Mucosa of rectum (tissue), 2 donors: ENCODE results near the gene MLLT1.
"Not testable (repeated sequence)": the region's sequence is repeated elsewhere in the genome, so short reads cannot be mapped to it uniquely, and the experiment has no call there.

Experiments used
- H3K27ac ChIP-seq, 2 donors: one replicate each; pipeline ENCODE4 v1.7.0; 2013; ENCODE audit warnings: inconsistent platforms in 2 of 2, low read depth in 2 of 2, low read length in 2 of 2
- H3K27me3 ChIP-seq, 2 donors: one replicate each; pipeline ENCODE4 v1.7.0; 2013; ENCODE audit warnings: low read length in 2 of 2; ENCODE audit not compliant: control insufficient read depth in 2 of 2, insufficient read depth in 2 of 2
- H3K36me3 ChIP-seq, 2 donors: one replicate each; pipeline ENCODE4 v1.7.0; 2013; ENCODE audit warnings: low read length in 2 of 2; ENCODE audit not compliant: control insufficient read depth in 2 of 2, insufficient read depth in 2 of 2
- H3K4me1 ChIP-seq, 2 donors: one replicate each; pipeline ENCODE4 v1.7.0; 2013; ENCODE audit warnings: low read length in 2 of 2, mild to moderate bottlenecking in 1 of 2; ENCODE audit not compliant: control insufficient read depth in 2 of 2, insufficient read depth in 2 of 2
- H3K4me3 ChIP-seq, 2 donors: one replicate each; pipeline ENCODE4 v1.7.0; 2013; ENCODE audit warnings: low read length in 2 of 2
- H3K9ac ChIP-seq, 2 donors: one replicate each; pipeline ENCODE4 v1.7.0; 2013; ENCODE audit warnings: low read length in 2 of 2, low read depth in 1 of 2, mild to moderate bottlenecking in 1 of 2
- H3K9me3 ChIP-seq, 2 donors: one replicate each; pipeline ENCODE4 v1.7.0; 2013; ENCODE audit warnings: low read length in 2 of 2; ENCODE audit not compliant: control insufficient read depth in 2 of 2
- donor health status: healthy.
- donor health status: Normal muscosa, but diverticular disease.

MLLT1 gene, protein sequence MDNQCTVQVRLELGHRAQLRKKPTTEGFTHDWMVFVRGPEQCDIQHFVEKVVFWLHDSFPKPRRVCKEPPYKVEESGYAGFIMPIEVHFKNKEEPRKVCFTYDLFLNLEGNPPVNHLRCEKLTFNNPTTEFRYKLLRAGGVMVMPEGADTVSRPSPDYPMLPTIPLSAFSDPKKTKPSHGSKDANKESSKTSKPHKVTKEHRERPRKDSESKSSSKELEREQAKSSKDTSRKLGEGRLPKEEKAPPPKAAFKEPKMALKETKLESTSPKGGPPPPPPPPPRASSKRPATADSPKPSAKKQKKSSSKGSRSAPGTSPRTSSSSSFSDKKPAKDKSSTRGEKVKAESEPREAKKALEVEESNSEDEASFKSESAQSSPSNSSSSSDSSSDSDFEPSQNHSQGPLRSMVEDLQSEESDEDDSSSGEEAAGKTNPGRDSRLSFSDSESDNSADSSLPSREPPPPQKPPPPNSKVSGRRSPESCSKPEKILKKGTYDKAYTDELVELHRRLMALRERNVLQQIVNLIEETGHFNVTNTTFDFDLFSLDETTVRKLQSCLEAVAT

DNA sequence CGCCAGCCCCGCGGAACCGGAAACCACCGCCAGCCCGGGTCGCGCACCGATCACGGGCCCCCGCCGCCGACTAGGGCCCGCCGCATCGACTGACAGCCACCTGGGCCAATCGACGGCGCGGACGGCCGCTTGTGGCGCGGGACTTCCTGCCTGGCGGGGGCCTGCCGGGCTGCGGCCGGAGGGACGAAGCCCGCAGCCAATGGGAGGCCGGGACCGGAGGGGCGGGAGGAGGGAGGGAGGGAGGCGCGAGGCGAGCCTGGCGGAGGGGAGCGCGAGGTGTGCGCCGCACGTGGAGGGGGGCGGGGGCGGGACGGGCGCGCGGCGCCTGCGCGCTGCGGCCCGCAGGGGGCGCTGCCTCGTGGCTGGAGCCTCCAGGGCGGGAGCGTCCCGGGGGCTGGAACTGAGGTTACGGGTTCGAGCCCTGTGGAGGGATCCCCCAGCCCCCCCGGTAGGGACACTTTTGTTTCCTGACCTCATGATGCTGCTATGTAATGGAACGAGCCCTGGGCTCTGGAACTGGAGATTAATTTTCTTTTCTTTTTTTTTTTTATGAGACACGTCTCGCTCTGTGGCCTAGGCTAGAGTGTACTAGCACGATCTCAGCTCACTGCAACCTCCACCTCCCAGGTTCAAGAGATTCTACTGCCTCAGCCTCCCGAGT is at the start of gene MLLT1:
MLLT1 (minus strand) TSS at position 45 of the 661 bp plus-strand sequence. CDS start 191 bp downstream, outside the sequence.
- Histone ChIP-seq H3K9ac (peak within 1 kb of the TSS; percentile 70), H3K9me3 (no peaks in the 10 kb centered on the region), H3K4me3 (peak within 1 kb of the TSS; percentile 75), H3K27me3 (no peaks in the 10 kb centered on the region), H3K36me3 (no peaks in the 10 kb centered on the region), H3K4me1 (peaks cover 14 to 15% of the 10 kb centered on the region in 2 donors), H3K27ac (peak within 1 kb of the TSS; percentile 5 to 37)

DNA sequence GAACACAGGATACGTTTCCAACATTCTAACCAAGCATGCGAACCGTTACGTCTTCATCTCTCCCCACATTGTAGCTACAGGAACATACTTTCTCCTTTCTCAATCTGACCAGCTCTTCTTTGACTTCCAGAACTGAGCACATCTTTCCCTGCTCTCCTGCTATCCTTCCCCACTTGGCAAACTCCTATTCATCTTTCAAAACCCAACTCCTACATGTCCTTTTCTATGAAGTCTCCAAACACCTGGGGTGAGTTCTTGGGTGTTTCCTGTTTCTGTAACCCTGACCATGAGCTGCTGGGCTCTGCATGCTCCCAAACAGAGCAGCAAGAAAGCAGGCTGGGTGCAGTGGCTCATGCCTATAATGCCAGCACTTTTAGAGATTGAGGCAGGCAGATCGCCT is 47.0 kb upstream of the MLLT1 start:
- H3K9me3 ChIP-seq = no peaks in the 10 kb centered on the region
- no peak overlapping the region for H3K9ac ChIP-seq
- H3K4me3 ChIP-seq = no peak overlapping the region
- no peak overlapping the region for H3K27ac ChIP-seq
- H3K27me3 ChIP-seq = peaks cover 0 to under 1% of the 10 kb centered on the region in 2 donors
- no peaks in the 10 kb centered on the region for H3K4me1 ChIP-seq
- H3K36me3 ChIP-seq = no peaks in the 10 kb centered on the region

DNA sequence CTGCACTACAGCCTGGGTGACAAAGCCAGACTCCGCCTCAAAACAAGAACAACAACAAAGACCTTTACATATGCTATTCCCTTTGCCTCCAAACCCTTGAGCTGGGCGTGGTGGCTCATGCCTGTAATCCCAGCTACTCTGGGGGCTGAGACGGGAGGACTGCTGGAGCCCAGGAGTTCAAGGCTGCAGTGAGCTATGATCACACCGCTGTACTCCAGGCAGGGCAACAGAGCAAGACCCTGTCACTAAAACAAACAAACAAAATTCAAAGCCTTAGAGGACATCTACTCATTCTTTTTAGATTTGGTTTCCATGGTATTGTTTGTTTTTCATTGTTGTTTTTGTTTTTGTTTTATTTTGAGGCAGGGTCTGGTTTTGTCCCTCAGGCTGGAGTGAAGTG is 45.8 kb upstream of the MLLT1 start:
- no peaks in the 10 kb centered on the region for H3K9me3 ChIP-seq
- H3K4me1 ChIP-seq = no peaks in the 10 kb centered on the region
- no peaks in the 10 kb centered on the region for H3K36me3 ChIP-seq
- peaks cover 0 to 2% of the 10 kb centered on the region in 2 donors for H3K27me3 ChIP-seq
- H3K9ac ChIP-seq = no peak overlapping the region
- no peak overlapping the region for H3K27ac ChIP-seq
- no peak overlapping the region for H3K4me3 ChIP-seq

DNA sequence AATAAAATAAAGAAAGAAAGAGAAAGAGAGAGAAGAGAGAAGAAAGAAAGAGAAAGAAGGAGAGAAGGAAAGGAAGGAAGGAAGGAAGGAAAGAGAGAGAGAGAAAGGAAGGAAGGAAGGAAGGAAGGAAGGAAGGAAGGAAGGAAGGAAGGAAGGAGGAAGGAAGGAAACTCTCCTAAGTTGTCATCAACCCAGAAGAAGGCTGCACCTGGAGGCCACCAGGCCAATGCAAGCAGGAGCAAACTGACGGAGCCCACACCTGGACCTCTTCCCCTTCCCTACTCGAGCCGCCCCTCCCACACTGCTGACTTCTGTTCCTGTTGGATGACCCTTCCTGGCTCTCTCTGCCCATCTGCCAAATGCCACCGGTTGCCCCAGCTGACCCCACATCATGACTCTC is 45.0 kb upstream of the MLLT1 start:
- Histone ChIP-seq H3K27me3 (peaks cover 2 to 4% of the 10 kb centered on the region in 2 donors), H3K27ac (no peak overlapping the region), H3K36me3 (no peaks in the 10 kb centered on the region)

DNA sequence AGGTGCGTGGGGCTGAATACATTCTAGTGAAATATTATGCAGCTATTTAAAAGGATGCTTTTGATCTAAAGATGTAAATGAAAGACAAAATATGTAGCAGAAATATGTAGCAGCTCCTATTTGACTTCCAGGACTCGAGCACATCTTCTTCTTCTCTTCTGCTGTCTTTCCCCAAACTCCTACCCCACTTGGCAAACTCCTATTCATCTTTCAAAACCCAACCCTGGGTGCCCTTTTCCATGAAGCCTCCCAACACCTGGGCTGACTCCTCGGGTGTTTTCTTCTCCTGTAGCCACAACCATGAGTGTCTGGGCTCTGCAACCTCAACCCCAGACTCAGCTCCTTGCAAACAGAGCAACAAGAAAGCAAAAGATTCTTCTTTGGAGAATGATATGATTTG is 42.5 kb upstream of the MLLT1 start:
- H3K9me3 ChIP-seq = no peaks in the 10 kb centered on the region
- H3K4me3 ChIP-seq = no peak overlapping the region
- no peak overlapping the region for H3K27ac ChIP-seq
- no peaks in the 10 kb centered on the region for H3K4me1 ChIP-seq
- no peaks in the 10 kb centered on the region for H3K36me3 ChIP-seq
- peaks cover 2 to 5% of the 10 kb centered on the region in 2 donors for H3K27me3 ChIP-seq
- no peak overlapping the region for H3K9ac ChIP-seq

More for the DNA sequence above, 45.0 kb upstream of the MLLT1 start:
- H3K9me3 ChIP-seq = no peaks in the 10 kb centered on the region
- no peak overlapping the region for H3K9ac ChIP-seq
- no peaks in the 10 kb centered on the region for H3K4me1 ChIP-seq
- no peak overlapping the region for H3K4me3 ChIP-seq

DNA sequence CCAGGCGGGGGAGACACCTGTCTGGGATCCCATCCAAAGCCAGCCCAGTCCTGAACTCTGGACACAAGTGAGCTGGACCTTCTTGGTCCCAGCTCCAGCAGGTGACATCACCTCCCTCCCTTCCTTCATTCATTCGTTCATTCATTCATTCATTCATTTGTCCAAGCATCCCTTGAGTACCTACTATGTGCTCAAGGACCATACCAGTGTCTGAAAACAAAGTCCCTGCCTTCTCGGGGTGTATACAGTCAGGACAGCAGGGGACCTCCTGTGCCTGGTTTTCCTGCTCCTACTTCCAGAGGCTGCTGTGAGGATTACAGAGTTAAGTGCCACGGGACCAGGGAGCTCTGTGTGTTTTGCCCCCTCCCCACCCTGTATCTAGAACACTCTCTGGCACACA is 39.6 kb upstream of the MLLT1 start:
- Histone ChIP-seq H3K36me3 (no peaks in the 10 kb centered on the region), H3K27me3 (peaks cover 2 to 5% of the 10 kb centered on the region in 2 donors)

DNA sequence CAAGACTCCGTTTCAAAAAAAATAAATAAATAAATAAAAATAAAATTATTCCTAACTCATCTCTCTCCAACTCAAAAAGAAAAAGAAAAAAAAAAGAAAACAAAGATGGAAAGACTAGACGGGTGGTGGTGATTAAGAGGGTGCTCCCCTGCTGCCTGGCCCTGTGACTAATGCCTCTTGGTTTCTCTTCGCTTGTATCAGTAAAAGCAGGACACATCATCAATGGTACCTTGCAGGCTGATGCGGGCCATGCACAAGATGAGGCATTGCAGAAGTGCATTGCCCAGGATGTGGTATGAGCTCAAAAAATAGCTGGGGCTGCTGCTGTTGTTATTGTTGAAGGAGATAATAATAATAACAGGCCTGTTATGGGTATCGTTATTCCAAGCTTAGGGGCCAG is 39.0 kb upstream of the MLLT1 start:
- no peak overlapping the region for H3K9ac ChIP-seq
- H3K27me3 ChIP-seq = peaks cover 2 to 5% of the 10 kb centered on the region in 2 donors
- H3K36me3 ChIP-seq = no peaks in the 10 kb centered on the region
- no peak overlapping the region for H3K27ac ChIP-seq
- H3K4me3 ChIP-seq = no peak overlapping the region
- no peaks in the 10 kb centered on the region for H3K4me1 ChIP-seq
- H3K9me3 ChIP-seq = peaks cover 0 to under 1% of the 10 kb centered on the region in 2 donors

More for the DNA sequence above, 39.6 kb upstream of the MLLT1 start:
- Histone ChIP-seq H3K9me3 (no peaks in the 10 kb centered on the region), H3K4me1 (no peaks in the 10 kb centered on the region), H3K4me3 (no peak overlapping the region), H3K9ac (no peak overlapping the region), H3K27ac (no peak overlapping the region)

DNA sequence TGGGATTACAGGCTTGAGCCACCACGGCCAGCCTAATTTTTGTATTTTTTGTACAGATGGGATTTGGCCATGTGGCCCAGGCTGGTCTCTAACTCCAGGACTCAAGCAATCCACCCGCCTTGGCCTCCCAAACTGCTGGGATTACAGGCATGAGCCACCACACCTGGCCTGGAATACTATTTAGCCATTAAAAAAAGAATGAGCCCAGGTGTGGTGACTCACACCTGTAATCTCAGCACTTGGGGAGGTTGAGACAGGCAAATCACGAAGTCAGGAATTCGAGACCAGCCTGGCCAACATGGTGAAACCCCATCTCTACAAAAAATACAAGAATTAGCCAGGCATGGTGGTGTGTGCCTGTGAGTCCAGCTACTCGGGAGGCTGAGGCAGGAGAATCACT is 35.9 kb upstream of the MLLT1 start:
- H3K27me3 ChIP-seq, H3K4me3 ChIP-seq, H3K9me3 ChIP-seq, H3K27ac ChIP-seq, H3K9ac ChIP-seq, H3K36me3 ChIP-seq, H3K4me1 ChIP-seq: not testable (repeated sequence)

DNA sequence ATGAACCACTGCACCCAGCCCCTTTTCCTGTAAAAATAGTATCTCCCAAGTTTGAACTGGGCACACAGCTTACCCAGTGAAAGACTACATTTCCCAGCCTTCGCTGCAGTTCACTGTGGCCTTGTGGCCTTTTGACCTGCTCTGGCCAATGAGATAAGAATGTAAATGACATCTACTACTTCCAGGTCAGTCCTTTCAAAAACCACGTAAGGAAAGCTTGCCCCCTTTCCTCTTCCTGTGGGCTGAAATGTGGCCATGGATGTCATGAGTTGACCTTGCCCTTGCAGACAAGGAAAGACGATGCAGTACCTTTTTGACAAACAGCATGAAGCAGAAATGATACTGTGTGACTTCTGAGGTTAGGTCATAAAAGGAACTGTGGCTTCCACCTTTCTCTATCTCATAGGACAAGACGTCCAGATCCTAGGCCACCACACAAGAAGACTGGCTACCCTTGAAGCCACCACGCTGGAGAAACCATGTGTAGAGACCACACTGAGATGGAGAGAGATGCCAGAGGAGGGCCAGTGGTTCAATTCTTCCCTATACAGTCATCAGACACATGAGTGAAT is 33.7 kb upstream of the MLLT1 start:
- H3K4me1 ChIP-seq = no peaks in the 10 kb centered on the region
- no peaks in the 10 kb centered on the region for H3K27me3 ChIP-seq
- no peak overlapping the region for H3K9ac ChIP-seq
- H3K9me3 ChIP-seq = peaks cover 0 to 2% of the 10 kb centered on the region in 2 donors
- no peaks in the 10 kb centered on the region for H3K36me3 ChIP-seq
- no peak overlapping the region for H3K4me3 ChIP-seq
- H3K27ac ChIP-seq = no peak overlapping the region

DNA sequence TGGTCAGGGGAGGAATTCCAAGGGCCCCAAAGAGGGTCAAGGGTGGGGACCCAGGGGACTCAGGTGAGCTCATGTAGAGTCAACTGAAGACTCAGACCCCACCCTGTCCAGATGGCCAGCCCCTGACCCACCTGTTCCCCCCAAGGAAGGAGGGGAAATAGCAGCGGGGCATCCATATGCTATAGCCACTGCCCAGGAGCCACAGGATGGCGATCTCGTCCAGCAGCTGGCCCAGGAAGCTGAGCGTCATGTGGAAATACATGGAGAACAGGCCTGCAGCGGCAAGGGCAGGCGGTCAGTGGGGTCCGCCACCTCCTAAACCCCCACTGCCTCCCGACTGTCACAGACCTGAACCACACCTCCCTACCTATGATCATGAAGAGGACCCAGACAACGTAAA is 32.2 kb upstream of the MLLT1 start:
- H3K27ac ChIP-seq = no peak overlapping the region
- no peaks in the 10 kb centered on the region for H3K4me1 ChIP-seq
- H3K27me3 ChIP-seq = no peaks in the 10 kb centered on the region
- peaks cover 0 to 2% of the 10 kb centered on the region in 2 donors for H3K9me3 ChIP-seq
- no peak overlapping the region for H3K9ac ChIP-seq
- H3K4me3 ChIP-seq = no peak overlapping the region
- H3K36me3 ChIP-seq = no peaks in the 10 kb centered on the region
